GM21447 (cell line): ENCODE data around the gene CNTNAP2.

ENCODE experiments used
- ATAC-seq: cut with Tn5 transposase; IDR thresholded peaks from one replicate; pipeline ENCODE4 v1.9.1; 2021; ENCODE audit not compliant: unreplicated experiment

Gene CNTNAP2

GRCh38 chr7:146285418-146285817, 168.8 kb downstream of the CNTNAP2 start:
- no peak for ATAC-seq

- ATAC-seq = no peak
These were observed 174.1 kb downstream of the CNTNAP2 start for GRCh38 chr7:146290746-146291145.

GRCh38 chr7:146291900-146292299, 175.3 kb downstream of the CNTNAP2 start:
- no peak for ATAC-seq

- no peak for ATAC-seq
These were observed 179.4 kb downstream of the CNTNAP2 start for GRCh38 chr7:146296028-146296427.

- ATAC-seq = no peak
These were observed 198.4 kb downstream of the CNTNAP2 start for GRCh38 chr7:146314962-146315361.

GRCh38 chr7:146319629-146320028, 203.0 kb downstream of the CNTNAP2 start:
- no peak for ATAC-seq

GRCh38 chr7:146321301-146321700, 204.7 kb downstream of the CNTNAP2 start:
- ATAC-seq = no peak

GRCh38 chr7:146331369-146331768, 214.8 kb downstream of the CNTNAP2 start:
- no peak for ATAC-seq

GRCh38 chr7:146345251-146345650, 228.7 kb downstream of the CNTNAP2 start:
- ATAC-seq = no peak

GRCh38 chr7:146346096-146346495, 229.5 kb downstream of the CNTNAP2 start:
- no peak for ATAC-seq

GRCh38 chr7:146355216-146355615, 238.6 kb downstream of the CNTNAP2 start:
- no peak for ATAC-seq

- ATAC-seq = no peak
These were observed 242.6 kb downstream of the CNTNAP2 start for GRCh38 chr7:146359176-146359575.

- ATAC-seq = no peak
These were observed 250.3 kb downstream of the CNTNAP2 start for GRCh38 chr7:146366938-146367337.

- no peak for ATAC-seq
These were observed 253.6 kb downstream of the CNTNAP2 start for GRCh38 chr7:146370171-146370570.

GRCh38 chr7:146375170-146375569, 258.6 kb downstream of the CNTNAP2 start:
- ATAC-seq = no peak

- no peak for ATAC-seq
These were observed 261.6 kb downstream of the CNTNAP2 start for GRCh38 chr7:146378196-146378595.

- ATAC-seq = no peak
These were observed 270.5 kb downstream of the CNTNAP2 start for GRCh38 chr7:146387140-146387539.

GRCh38 chr7:146388928-146389327, 272.3 kb downstream of the CNTNAP2 start:
- no peak for ATAC-seq

- ATAC-seq = no peak
These were observed 276.7 kb downstream of the CNTNAP2 start for GRCh38 chr7:146393346-146393745.

- ATAC-seq = no peak
These were observed 280.5 kb downstream of the CNTNAP2 start for GRCh38 chr7:146397141-146397540.

- ATAC-seq = no peak
These were observed 285.3 kb downstream of the CNTNAP2 start for GRCh38 chr7:146401939-146402338.

GRCh38 chr7:146405737-146406136, 289.1 kb downstream of the CNTNAP2 start:
- no peak for ATAC-seq

GRCh38 chr7:146411975-146412374, 295.4 kb downstream of the CNTNAP2 start:
- no peak for ATAC-seq

GRCh38 chr7:146412781-146413180, 296.2 kb downstream of the CNTNAP2 start:
- ATAC-seq = no peak
